IMR-90 (cell line): ENCODE data around the gene RBFOX2. TPM values are rescaled to one million over a fixed set of nuclear protein-coding genes. Genes with fewer than 3 reads are reported as not detected.

ENCODE experiments used
- ATAC-seq: fragments of 200-7000 bp; cut with Tn5 transposase; 2 replicates; pipeline ENCODE4 v1.9.1; 2020; ENCODE audit warnings: low read depth, mild to moderate bottlenecking, moderate library complexity
- BruUV-seq: library from RNA; stranded (reverse); fragments of 400-500 nt; replicated peaks from 2 replicates; lab custom pipeline; 2021; lab: Mats Ljungman, UMichigan
- CTCF ChIA-PET: fragments of 300-600 bp; formaldehyde crosslinking; extraction: SDS; loops from one replicate; lab custom pipeline; 2021; ENCODE audit warnings: antibody characterized with exemption; lab: Yijun Ruan, JAX
- POLR2A ChIA-PET: fragments of 300-600 bp; sonication (Branson Sonifier 250); formaldehyde crosslinking; loops from one replicate; lab custom pipeline; 2022; ENCODE audit warnings: antibody characterized with exemption; ENCODE audit not compliant: unreplicated experiment; lab: Charles Lee
- DNase-seq: peaks from one replicate; pipeline ENCODE4 v3.0.0; 2013
- H2AFZ ChIP-seq: replicated peaks from 2 replicates; pipeline ENCODE3; 2013; ENCODE audit warnings: low read length, mild to moderate bottlenecking; ENCODE audit not compliant: poor library complexity
- H2AK5ac ChIP-seq: 2 replicates; pipeline ENCODE4 v1.6.1; 2013; ENCODE audit warnings: low read depth, low read length, inconsistent platforms
- H2AK9ac ChIP-seq: replicated peaks from 2 replicates; pipeline ENCODE3; 2013; ENCODE audit warnings: mild to moderate bottlenecking, low read depth, low read length, moderate library complexity; ENCODE audit not compliant: poor library complexity
- H2BK120ac ChIP-seq: 2 replicates; pipeline ENCODE4 v1.6.1; 2013; ENCODE audit warnings: low read depth, low read length, inconsistent platforms
- H2BK15ac ChIP-seq: 3 replicates; pipeline ENCODE4 v1.6.1; 2013; ENCODE audit warnings: low read depth, low read length, inconsistent platforms
- H2BK20ac ChIP-seq: 2 replicates; pipeline ENCODE4 v1.6.1; 2013; ENCODE audit warnings: low read depth, mild to moderate bottlenecking, inconsistent platforms, low read length, moderate library complexity
- H2BK5ac ChIP-seq: 2 replicates; pipeline ENCODE4 v1.6.1; 2013; ENCODE audit warnings: mild to moderate bottlenecking, low read depth, low read length, inconsistent platforms; ENCODE audit not compliant: poor library complexity, severe bottlenecking
- H3K14ac ChIP-seq: replicated peaks from 2 replicates; pipeline ENCODE4 v1.6.1; 2013; ENCODE audit warnings: low read depth, low read length, inconsistent platforms
- H3K18ac ChIP-seq: 2 replicates; pipeline ENCODE4 v1.6.1; 2013; ENCODE audit warnings: low read depth, low read length, control low read depth
- H3K23ac ChIP-seq: 2 replicates; pipeline ENCODE4 v1.6.1; 2013; ENCODE audit warnings: low read depth, low read length, inconsistent platforms
- H3K27ac ChIP-seq: 2 replicates; pipeline ENCODE4 v1.5.1; 2013; ENCODE audit warnings: mild to moderate bottlenecking, control low read depth, low read length; ENCODE audit not compliant: insufficient read depth
- H3K27me3 ChIP-seq: 2 replicates; pipeline ENCODE4 v1.6.1; 2013; ENCODE audit warnings: low read length; ENCODE audit not compliant: control insufficient read depth, insufficient read depth
- H3K36me3 ChIP-seq: 2 replicates; pipeline ENCODE4 v1.6.1; 2013; ENCODE audit warnings: low read length, mixed read lengths; ENCODE audit not compliant: control insufficient read depth, insufficient read depth
- H3K4ac ChIP-seq: 2 replicates; pipeline ENCODE4 v1.6.1; 2013; ENCODE audit warnings: low read depth, low read length, inconsistent platforms
- H3K4me1 ChIP-seq: 2 replicates; pipeline ENCODE4 v1.6.1; 2013; ENCODE audit warnings: low read length, mixed read lengths; ENCODE audit not compliant: control insufficient read depth, insufficient read depth
- H3K4me2 ChIP-seq: 2 replicates; pipeline ENCODE4 v1.6.1; 2013; ENCODE audit warnings: low read depth, mild to moderate bottlenecking, control low read depth, low read length, moderate library complexity
- H3K4me3 ChIP-seq: 2 replicates; pipeline ENCODE4 v1.5.1; 2013; ENCODE audit warnings: low read depth, mild to moderate bottlenecking, control low read depth, low read length, moderate library complexity; ENCODE audit not compliant: insufficient read depth
- H3K56ac ChIP-seq: 2 replicates; pipeline ENCODE4 v1.6.1; 2013; ENCODE audit warnings: low read length, inconsistent platforms; ENCODE audit not compliant: insufficient read depth; ENCODE audit errors: extremely low read depth
- H3K79me1 ChIP-seq, 2 experiments: 2 replicates each; pipeline ENCODE4 v1.6.1; 2013; ENCODE audit warnings: low read length in 2 of 2, inconsistent platforms in 1 of 2, low read depth in 1 of 2
- H3K9ac ChIP-seq: 2 replicates; pipeline ENCODE4 v1.6.1; 2013; ENCODE audit warnings: low read depth, low read length, control low read depth
- H3K9me1 ChIP-seq: 2 replicates; pipeline ENCODE4 v1.6.1; 2013; ENCODE audit warnings: low read length, inconsistent platforms; ENCODE audit not compliant: insufficient read depth
- H3K9me3 ChIP-seq: 2 replicates; pipeline ENCODE4 v1.6.1; 2013; ENCODE audit warnings: low read length; ENCODE audit not compliant: control insufficient read depth, insufficient read depth
- H4K20me1 ChIP-seq: 2 replicates; pipeline ENCODE4 v1.6.1; 2013; ENCODE audit warnings: low read length, inconsistent platforms; ENCODE audit not compliant: insufficient read depth
- H4K5ac ChIP-seq: 2 replicates; pipeline ENCODE4 v1.6.1; 2013; ENCODE audit warnings: mild to moderate bottlenecking, low read depth, low read length, control low read depth
- H4K8ac ChIP-seq, 2 experiments: 2 replicates each; pipeline ENCODE4 v1.6.1; 2013; ENCODE audit warnings: low read depth in 2 of 2, low read length in 2 of 2, control low read depth in 1 of 2, inconsistent platforms in 1 of 2
- H4K91ac ChIP-seq: 2 replicates; pipeline ENCODE4 v1.6.1; 2013; ENCODE audit warnings: low read depth, low read length, inconsistent platforms; ENCODE audit not compliant: insufficient read depth
- CHD1 ChIP-seq: IDR thresholded peaks from 2 replicates; pipeline ENCODE4 v1.6.1; 2012; ENCODE audit warnings: low read depth, low read length, improper control_type of control experiment
- CTCF ChIP-seq: conservative IDR thresholded peaks from 2 replicates; pipeline ENCODE4 v1.5.1; 2012; ENCODE audit warnings: mild to moderate bottlenecking, low read depth, low read length, improper control_type of control experiment
- MAZ ChIP-seq: IDR thresholded peaks from 2 replicates; pipeline ENCODE4 v1.6.1; 2012; ENCODE audit warnings: low read depth, mild to moderate bottlenecking, low read length, improper control_type of control experiment, moderate library complexity, borderline replicate concordance
- NFE2L2 ChIP-seq: fragments of 150-350 bp; IDR thresholded peaks from 2 replicates; pipeline ENCODE4 v1.6.1; 2016; ENCODE audit warnings: low read depth, mild to moderate bottlenecking, low read length
- POLR2A ChIP-seq: IDR thresholded peaks from 2 replicates; pipeline ENCODE4 v1.6.1; 2012; ENCODE audit warnings: mild to moderate bottlenecking, low read depth, low read length
- RCOR1 ChIP-seq: IDR thresholded peaks from 2 replicates; pipeline ENCODE4 v1.6.1; 2012; ENCODE audit warnings: mild to moderate bottlenecking, low read length, improper control_type of control experiment; ENCODE audit not compliant: insufficient replicate concordance
- SMC3 ChIP-seq: fragments of 150-350 bp; IDR thresholded peaks from 2 replicates; pipeline ENCODE4 v1.6.1; 2016; ENCODE audit warnings: low read depth, mild to moderate bottlenecking, antibody characterized with exemption, low read length, moderate library complexity
- WGBS, 2 experiments: methylation state at CpG; one replicate each; pipeline versions ENCODE4 v1.1.5 to v1.1.7; 2013; ENCODE audit warnings: missing lambda C conversion rate in 2 of 2; ENCODE audit not compliant: insufficient read length in 1 of 2; ENCODE audit errors: extremely low coverage in 2 of 2; 5-methylcytosine and 5-hydroxymethylcytosine counted together
- dilution Hi-C: fragments of 300-500 bp; cut with HindIII; formaldehyde crosslinking; loops from one replicate; pipeline ENCODE4 v1.14.3; 2018; ENCODE audit warnings: low sequenced_read_pairs; ENCODE audit not compliant: unreplicated experiment
- in situ Hi-C: fragments of 300-500 bp; cut with MboI; formaldehyde crosslinking; loops from 3 replicates; pipeline ENCODE4 v1.14.3; 2019; ENCODE audit warnings: low sequenced_read_pairs, inconsistent platforms, mixed read lengths
- intact Hi-C: fragments of 100-400 bp; cut with micrococcal nuclease; formaldehyde crosslinking; loops from 2 replicates; pipeline ENCODE4 v1.10.0; 2022
- polyA plus RNA-seq, 3 experiments: library from polyadenylated mRNA; depleted of rRNA; stranded (reverse); fragments of >200 nt; gene quantifications; 2 replicates each; pipeline ENCODE4 v1.2.3, GENCODE V29; 2012; ENCODE audit warnings: low replicate concordance in 1 of 3
- total RNA-seq: library from RNA; depleted of rRNA; stranded (reverse); fragments of >200 nt; gene quantifications from 2 replicates; pipeline ENCODE4 v1.2.3, GENCODE V29; 2012
- TF ChIP-seq, protein P1 (sequence below): fragments of 150-350 bp; IDR thresholded peaks from 2 replicates; pipeline ENCODE4 v1.6.1; 2016; ENCODE audit warnings: low read depth, mild to moderate bottlenecking, low read length, moderate library complexity, borderline replicate concordance
- TF ChIP-seq, protein P2 (sequence below): fragments of 150-350 bp; IDR thresholded peaks from 2 replicates; pipeline ENCODE4 v1.6.1; 2017; ENCODE audit warnings: mild to moderate bottlenecking, antibody characterized with exemption, low read length, low read depth

RBFOX2 gene
- total and polyA plus RNA-seq, 2 of the 4 experiments (the other 2 are of a cell fraction) = 146 to 178 TPM

DNA sequence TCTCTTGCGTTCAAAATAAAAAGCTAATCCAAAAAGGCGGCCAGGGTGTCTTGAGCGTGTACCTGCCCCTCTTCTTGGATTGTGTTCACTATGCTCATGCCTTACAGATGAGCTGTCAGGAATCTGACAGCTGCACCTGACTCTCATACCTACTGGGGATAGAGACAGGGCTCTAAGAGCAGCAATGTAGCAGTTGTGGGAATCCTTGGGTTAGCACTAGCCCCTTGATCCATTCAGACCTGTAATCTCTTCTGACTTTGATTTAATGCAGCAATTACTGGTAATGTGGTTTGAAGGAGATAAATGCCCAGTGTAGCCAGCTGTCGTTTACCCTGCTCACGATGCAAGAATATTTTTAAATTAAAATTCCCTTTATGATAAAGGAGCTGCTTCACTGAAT is 165.2 kb downstream of the RBFOX2 start:
- H2BK20ac ChIP-seq = no peak overlapping the region
- POLR2A ChIA-PET = no interaction called here
- H3K36me3 ChIP-seq = no peaks in the 10 kb centered on the region

More for the DNA sequence above, 165.2 kb downstream of the RBFOX2 start:
- TF ChIP-seq SMC3 (no peak), CHD1 (no peak), NFE2L2 (no peak), POLR2A (no peak), RCOR1 (no peak), CTCF (no peak), MAZ (no peak)
- TF ChIP-seq, protein P1, sequence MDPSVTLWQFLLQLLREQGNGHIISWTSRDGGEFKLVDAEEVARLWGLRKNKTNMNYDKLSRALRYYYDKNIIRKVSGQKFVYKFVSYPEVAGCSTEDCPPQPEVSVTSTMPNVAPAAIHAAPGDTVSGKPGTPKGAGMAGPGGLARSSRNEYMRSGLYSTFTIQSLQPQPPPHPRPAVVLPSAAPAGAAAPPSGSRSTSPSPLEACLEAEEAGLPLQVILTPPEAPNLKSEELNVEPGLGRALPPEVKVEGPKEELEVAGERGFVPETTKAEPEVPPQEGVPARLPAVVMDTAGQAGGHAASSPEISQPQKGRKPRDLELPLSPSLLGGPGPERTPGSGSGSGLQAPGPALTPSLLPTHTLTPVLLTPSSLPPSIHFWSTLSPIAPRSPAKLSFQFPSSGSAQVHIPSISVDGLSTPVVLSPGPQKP = no peak
- TF ChIP-seq, protein P2, sequence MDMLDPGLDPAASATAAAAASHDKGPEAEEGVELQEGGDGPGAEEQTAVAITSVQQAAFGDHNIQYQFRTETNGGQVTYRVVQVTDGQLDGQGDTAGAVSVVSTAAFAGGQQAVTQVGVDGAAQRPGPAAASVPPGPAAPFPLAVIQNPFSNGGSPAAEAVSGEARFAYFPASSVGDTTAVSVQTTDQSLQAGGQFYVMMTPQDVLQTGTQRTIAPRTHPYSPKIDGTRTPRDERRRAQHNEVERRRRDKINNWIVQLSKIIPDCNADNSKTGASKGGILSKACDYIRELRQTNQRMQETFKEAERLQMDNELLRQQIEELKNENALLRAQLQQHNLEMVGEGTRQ = no peak
- no peak overlapping the region for H4K8ac ChIP-seq
- peaks cover 4% of the 10 kb centered on the region for H3K4me1 ChIP-seq
- CTCF ChIA-PET = no interaction called here
- intact Hi-C loops (loop anchor here (5.0 kb wide), 1 partner anchor 39 kb away; no protein-coding TSS in a partner anchor), dilution Hi-C loops (no loop called here), in situ Hi-C loops (no loop called here)
- no peak overlapping the region for H3K18ac ChIP-seq
- no peak overlapping the region for H3K27ac ChIP-seq
- ATAC-seq (no peak), DNase-seq (no peak)
- no TSS peak for BruUV-seq
- peaks cover 11% of the 10 kb centered on the region for H3K9me1 ChIP-seq
- no peak overlapping the region for H3K4me3 ChIP-seq
- no peak overlapping the region for H2AFZ ChIP-seq
- no peak overlapping the region for H3K4ac ChIP-seq
- H2BK120ac ChIP-seq = no peak overlapping the region
- H3K56ac ChIP-seq = no peak overlapping the region
- no peak overlapping the region for H4K91ac ChIP-seq
- no peak overlapping the region for H2BK5ac ChIP-seq
- H4K20me1 ChIP-seq = peaks cover 55% of the 10 kb centered on the region; the same call in 1 of the 2 replicates
- no peak overlapping the region for H3K4me2 ChIP-seq
- WGBS, 2 experiments = 100% methylated on average over 2 of the region's 5 CpGs; no CpG with 5 or more reads in 1 of the 2 experiments
- H2AK9ac ChIP-seq = no peak overlapping the region
- no peak overlapping the region for H2BK15ac ChIP-seq
- H3K14ac ChIP-seq = no peak overlapping the region
- no peaks in the 10 kb centered on the region for H3K27me3 ChIP-seq
- no peak overlapping the region for H4K5ac ChIP-seq
- peaks cover 40 to 70% of the 10 kb centered on the region in 2 experiments for H3K79me1 ChIP-seq
- no peak overlapping the region for H3K23ac ChIP-seq
- no peak overlapping the region for H3K9ac ChIP-seq
- H3K9me3 ChIP-seq = no peaks in the 10 kb centered on the region
- no peak overlapping the region for H2AK5ac ChIP-seq
